B cell (primary cell): Measurements from ENCODE around the gene TBC1D32. TPM values are rescaled to one million over a fixed set of nuclear protein-coding genes. Genes with fewer than 3 reads are reported as not detected.

Experiments used
- ATAC-seq: fragments of 200-7000 bp; cut with Tn5 transposase; one replicate; pipeline ENCODE4 v1.10.0; 2021; ENCODE audit warnings: low read depth, mild to moderate bottlenecking, moderate number of reproducible peaks, moderate library complexity
- CTCF ChIA-PET: fragments of 350-600 bp; sonication (Branson Sonifier 250); formaldehyde crosslinking; loops from one replicate; lab custom pipeline; 2021; ENCODE audit warnings: antibody characterized with exemption, inconsistent platforms; lab: Charles Lee
- POLR2A ChIA-PET: fragments of 350-600 bp; sonication (Branson Sonifier 250); formaldehyde crosslinking; loops from one replicate; lab custom pipeline; 2021; ENCODE audit warnings: antibody characterized with exemption; lab: Charles Lee
- DNase-seq: peaks from one replicate; pipeline ENCODE4 v3.0.0; 2013
- H2AFZ ChIP-seq: 2 replicates; pipeline ENCODE4 v1.6.1; 2012; ENCODE audit warnings: mild to moderate bottlenecking, low read depth, low read length; ENCODE audit not compliant: insufficient read depth, poor library complexity, severe bottlenecking
- H3K27ac ChIP-seq, 2 donors: 1 replicate in 1 of 2; 2 replicates in 1 of 2; pipeline ENCODE4 v1.5.1; 2012 to 2013; ENCODE audit warnings: low read length in 2 of 2, mild to moderate bottlenecking in 2 of 2, moderate library complexity in 1 of 2
- H3K27me3 ChIP-seq, 4 experiments: fragments of 200-600 bp in 1 of 4; sonication (generic) in 1 of 4; replicated peaks in 1 of 4; 1 replicate in 2 of 4; 2 replicates in 2 of 4; pipeline versions ENCODE4 v1.6.1 to v1.7.0; 2013 to 2016; ENCODE audit warnings: low read length in 3 of 4, mild to moderate bottlenecking in 2 of 4, mixed read lengths in 1 of 4, moderate library complexity in 1 of 4; ENCODE audit not compliant: insufficient read depth in 4 of 4, control insufficient read depth in 3 of 4; ENCODE audit errors: control extremely low read depth in 1 of 4
- H3K36me3 ChIP-seq, 2 experiments: replicated peaks in 1 of 2; 1 replicate in 1 of 2; 2 replicates in 1 of 2; pipeline versions ENCODE4 v1.6.1 to v1.7.1; 2013; ENCODE audit warnings: low read length in 1 of 2; ENCODE audit not compliant: insufficient read depth in 2 of 2, control insufficient read depth in 1 of 2; ENCODE audit errors: control extremely low read depth in 1 of 2, extremely low read depth in 1 of 2
- H3K4me1 ChIP-seq, 2 donors: fragments of 200-600 bp in 1 of 2; sonication (generic) in 1 of 2; 1 replicate in 1 of 2; 2 replicates in 1 of 2; pipeline versions ENCODE4 v1.5.1 to v1.6.1; 2013 to 2017; ENCODE audit warnings: low read length in 2 of 2; ENCODE audit not compliant: control insufficient read depth in 2 of 2, insufficient read depth in 2 of 2
- H3K4me2 ChIP-seq: replicated peaks from 2 replicates; pipeline ENCODE3; 2012; ENCODE audit warnings: mild to moderate bottlenecking, low read depth, low read length; ENCODE audit not compliant: poor library complexity, severe bottlenecking
- H3K4me3 ChIP-seq, 5 experiments: fragments of 200-600 bp in 1 of 5; sonication (generic) in 1 of 5; 1 replicate in 3 of 5; 2 replicates in 2 of 5; pipeline versions ENCODE4 v1.5.1 to v1.7.0; 2011 to 2016; ENCODE audit warnings: low read length in 4 of 5, mild to moderate bottlenecking in 4 of 5, low read depth in 2 of 5, control low read depth in 1 of 5, moderate library complexity in 1 of 5; ENCODE audit not compliant: insufficient read depth in 1 of 5; ENCODE audit errors: control extremely low read depth in 1 of 5, extremely low read depth in 1 of 5
- H3K79me2 ChIP-seq: fragments of 200-600 bp; sonication (generic); one replicate; pipeline ENCODE4 v1.6.0; 2016; ENCODE audit warnings: low read length; ENCODE audit not compliant: control insufficient read depth, insufficient read depth
- H3K9ac ChIP-seq: fragments of 200-600 bp; sonication (generic); 2 replicates; pipeline ENCODE4 v1.6.1; 2017; ENCODE audit warnings: mild to moderate bottlenecking, low read length, moderate library complexity
- H3K9me3 ChIP-seq, 3 donors: one replicate each; pipeline versions ENCODE4 v1.6.1 to v1.7.1; 2013; ENCODE audit warnings: low read length in 2 of 3; ENCODE audit not compliant: control insufficient read depth in 2 of 3, insufficient read depth in 1 of 3; ENCODE audit errors: control extremely low read depth in 1 of 3
- H4K20me1 ChIP-seq: 2 replicates; pipeline ENCODE4 v1.6.0; 2012; ENCODE audit warnings: mild to moderate bottlenecking, low read length; ENCODE audit not compliant: insufficient read depth, control insufficient read depth, poor library complexity, severe bottlenecking
- H3K27ac Mint-ChIP-seq: one replicate; pipeline ENCODE4 v1.8.0; 2021; ENCODE audit warnings: mixed read lengths
- H3K27me3 Mint-ChIP-seq: one replicate; pipeline ENCODE4 v1.8.0; 2021; ENCODE audit warnings: mixed read lengths
- H3K4me1 Mint-ChIP-seq: one replicate; pipeline ENCODE4 v1.8.0; 2021; ENCODE audit warnings: mixed read lengths
- H3K4me3 Mint-ChIP-seq: one replicate; pipeline ENCODE4 v1.8.0; 2021; ENCODE audit warnings: mixed read lengths
- H3K9me3 Mint-ChIP-seq: one replicate; pipeline ENCODE4 v1.8.0; 2022; ENCODE audit warnings: mixed read lengths; ENCODE audit not compliant: insufficient read depth
- CTCF ChIP-seq: fragments of 200-600 bp; IDR thresholded peaks from one replicate; pipeline ENCODE4 v1.8.0; 2022; ENCODE audit warnings: antibody characterized with exemption, mild to moderate bottlenecking
- EZH2 ChIP-seq: IDR thresholded peaks from 2 replicates; pipeline ENCODE4 v1.6.1; 2012; ENCODE audit warnings: borderline replicate concordance, low read depth, mild to moderate bottlenecking, moderate library complexity, low read length; ENCODE audit not compliant: insufficient read depth, poor library complexity, severe bottlenecking
- WGBS: methylation state at CpG from one replicate; pipeline ENCODE4 v1.1.5; 2013; ENCODE audit warnings: missing lambda C conversion rate; ENCODE audit not compliant: insufficient coverage; 5-methylcytosine and 5-hydroxymethylcytosine counted together
- intact Hi-C: fragments of 100-400 bp; cut with micrococcal nuclease; formaldehyde crosslinking; loops from one replicate; pipeline ENCODE4 v1.10.0; 2022
- polyA plus RNA-seq: library from polyadenylated mRNA; depleted of rRNA; stranded (reverse); fragments of >200 nt; gene quantifications from 2 replicates; pipeline ENCODE4 v1.2.3, GENCODE V29; 2012
- total RNA-seq, 2 donors: library from RNA; stranded (reverse); fragments of 120-200 nt in 1 of 2; gene quantifications; 1 replicate in 1 of 2; 2 replicates in 1 of 2; pipeline versions ENCODE4 v1.2.3 to v1.2.4, GENCODE V29; 2013 to 2022

Gene TBC1D32
- total and polyA plus RNA-seq, 2 donors (not counting 1 experiment from before 2014, with no cell fraction given): 9.0 to 20.9 TPM

- Histone ChIP-seq H3K9me3 (no peaks in the 10 kb centered on the region), H3K9ac (no peak overlapping the region), H3K27me3 (no peaks in the 10 kb centered on the region), H2AFZ (no peak overlapping the region), H4K20me1 (no peaks in the 10 kb centered on the region), H3K4me3 (no peak overlapping the region), H3K36me3 (peaks cover 0 to 2% of the 10 kb centered on the region in 2 experiments), H3K4me2 (no peak overlapping the region), H3K79me2 (no peaks in the 10 kb centered on the region), H3K27ac (no peak overlapping the region), H3K4me1 (no peaks in the 10 kb centered on the region)
- ChIA-PET CTCF (no interaction called here), POLR2A (no interaction called here)
- intact Hi-C loops: no loop called here
- Mint-ChIP-seq H3K4me1 (no peaks in the 10 kb centered on the region), H3K4me3 (no peak overlapping the region), H3K27ac (no peak overlapping the region), H3K9me3 (peaks cover under 1% of the 10 kb centered on the region), H3K27me3 (no peaks in the 10 kb centered on the region)
- ATAC-seq (no peak), DNase-seq (no peak)
- WGBS: 90% methylated on average over 2 of the region's 2 CpGs
- no peak for TF ChIP-seq EZH2
- TF ChIP-seq CTCF: no peak
Measured at GRCh38 chr6:121223930-121224329, 110.3 kb downstream of the TBC1D32 start.

GRCh38 chr6:121223212-121223611 lies 111.1 kb downstream of the TBC1D32 start:
- intact Hi-C loops: no loop called here
- TF ChIP-seq EZH2: no peak
- TF ChIP-seq CTCF: no peak
- CTCF ChIA-PET: no interaction called here

More at GRCh38 chr6:121223212-121223611, 111.1 kb downstream of the TBC1D32 start:
- ATAC-seq (no peak), DNase-seq (no peak)
- H3K4me3 ChIP-seq: no peak overlapping the region
- WGBS: no CpG with 5 or more reads among the region's 2 CpGs
- Mint-ChIP-seq H3K27me3 (no peaks in the 10 kb centered on the region), H3K27ac (no peak overlapping the region), H3K4me3 (no peak overlapping the region), H3K4me1 (no peaks in the 10 kb centered on the region), H3K9me3 (peaks cover 3% of the 10 kb centered on the region)
- no peak overlapping the region for H3K4me2 ChIP-seq
- peaks cover 0 to 2% of the 10 kb centered on the region in 2 experiments for H3K36me3 ChIP-seq
- no peak overlapping the region for H3K27ac ChIP-seq
- H3K9me3 ChIP-seq: no peaks in the 10 kb centered on the region
- no peaks in the 10 kb centered on the region for H3K4me1 ChIP-seq
- POLR2A ChIA-PET: no interaction called here
- H3K9ac ChIP-seq: no peak overlapping the region
- no peaks in the 10 kb centered on the region for H3K79me2 ChIP-seq
- H4K20me1 ChIP-seq: no peaks in the 10 kb centered on the region
- H2AFZ ChIP-seq: no peak overlapping the region
- H3K27me3 ChIP-seq: no peaks in the 10 kb centered on the region
